OCI-LY1 (cell line): ENCODE data around the gene CYP3A4.
"Not testable (repeated sequence)": the region's sequence is repeated elsewhere in the genome, so short reads cannot be mapped to it uniquely, and the experiment has no call there.

Experiments
- H2AFZ ChIP-seq: fragments of 200-600 bp; sonication (generic), shearing (Covaris generic); 2 replicates; pipeline ENCODE4 v1.6.0; 2014; ENCODE audit warnings: antibody characterized with exemption, mild to moderate bottlenecking, low read length
- H3F3A ChIP-seq: fragments of 200-600 bp; sonication (generic), shearing (Covaris generic); 2 replicates; pipeline ENCODE4 v1.6.0; 2014; ENCODE audit warnings: mild to moderate bottlenecking, antibody characterized with exemption, low read length, moderate library complexity; ENCODE audit not compliant: insufficient read depth
- H3K27ac ChIP-seq: fragments of 200-600 bp; sonication (generic); 2 replicates; pipeline ENCODE4 v1.5.1; 2014; ENCODE audit warnings: low read length, mixed run types, mild to moderate bottlenecking, low read depth; ENCODE audit not compliant: poor library complexity, severe bottlenecking
- H3K27me3 ChIP-seq: fragments of 200-600 bp; sonication (generic); 2 replicates; pipeline ENCODE4 v1.6.0; 2014; ENCODE audit warnings: antibody characterized with exemption, mild to moderate bottlenecking, low read length, moderate library complexity; ENCODE audit not compliant: insufficient read depth
- H3K36me3 ChIP-seq: fragments of 200-600 bp; sonication (generic); 2 replicates; pipeline ENCODE4 v1.6.1; 2014; ENCODE audit warnings: mild to moderate bottlenecking, antibody characterized with exemption, low read length, moderate library complexity, mixed read lengths; ENCODE audit not compliant: insufficient read depth
- H3K4me1 ChIP-seq: fragments of 200-600 bp; sonication (generic); 2 replicates; pipeline ENCODE4 v1.5.1; 2014; ENCODE audit warnings: mild to moderate bottlenecking, low read length, moderate library complexity; ENCODE audit not compliant: insufficient read depth, severe bottlenecking
- H3K4me2 ChIP-seq: fragments of 200-600 bp; sonication (generic), shearing (Covaris generic); 2 replicates; pipeline ENCODE4 v1.6.1; 2014; ENCODE audit warnings: low read length
- H3K4me3 ChIP-seq: fragments of 200-600 bp; sonication (generic); 2 replicates; pipeline ENCODE4 v1.5.1; 2014; ENCODE audit warnings: low read length, low read depth, mild to moderate bottlenecking, mixed read lengths; ENCODE audit not compliant: poor library complexity, severe bottlenecking
- H3K79me2 ChIP-seq: fragments of 200-600 bp; shearing (Covaris generic); 2 replicates; pipeline ENCODE4 v1.6.1; 2016; ENCODE audit warnings: mixed run types, low read length, mixed read lengths; ENCODE audit not compliant: insufficient read depth
- H3K9ac ChIP-seq: fragments of 200-600 bp; sonication (generic), shearing (Covaris generic); 2 replicates; pipeline ENCODE4 v1.6.1; 2014; ENCODE audit warnings: mild to moderate bottlenecking, low read length, mixed read lengths
- H3K9me2 ChIP-seq: fragments of 200-600 bp; sonication (generic), shearing (Covaris generic); 2 replicates; pipeline ENCODE4 v1.6.1; 2014; ENCODE audit warnings: low read depth, mild to moderate bottlenecking, low read length, mixed read lengths
- H3K9me3 ChIP-seq: fragments of 200-600 bp; shearing (Covaris generic); 2 replicates; pipeline ENCODE4 v1.6.1; 2014; ENCODE audit warnings: low read length, mixed read lengths
- H4K20me1 ChIP-seq: fragments of 200-600 bp; sonication (generic), shearing (Covaris generic); 2 replicates; pipeline ENCODE4 v1.6.0; 2016; ENCODE audit warnings: mild to moderate bottlenecking, low read length; ENCODE audit not compliant: insufficient read depth
- EZH2 ChIP-seq: fragments of 200-600 bp; sonication (generic), shearing (Covaris generic); IDR thresholded peaks from 2 replicates; pipeline ENCODE4 v1.8.0; 2017; ENCODE audit warnings: borderline replicate concordance, mixed run types, mild to moderate bottlenecking, antibody characterized with exemption, low read length, moderate library complexity, mixed read lengths
- TF ChIP-seq, protein P1 (sequence below): fragments of 200-600 bp; sonication (generic), shearing (Covaris generic); IDR thresholded peaks from 2 replicates; pipeline ENCODE4 v1.5.1; 2017; ENCODE audit warnings: mild to moderate bottlenecking, antibody characterized with exemption, low read length, moderate library complexity, mixed read lengths

CYP3A4 gene

GRCh38 chr7:99752356-99752755 is 31.6 kb downstream of the CYP3A4 start:
- no peak overlapping the region for H3K27ac ChIP-seq
- H4K20me1 ChIP-seq = no peaks in the 10 kb centered on the region
- no peak overlapping the region for H2AFZ ChIP-seq
- no peaks in the 10 kb centered on the region for H3K9me2 ChIP-seq
- no peaks in the 10 kb centered on the region for H3F3A ChIP-seq
- TF ChIP-seq, protein P1, sequence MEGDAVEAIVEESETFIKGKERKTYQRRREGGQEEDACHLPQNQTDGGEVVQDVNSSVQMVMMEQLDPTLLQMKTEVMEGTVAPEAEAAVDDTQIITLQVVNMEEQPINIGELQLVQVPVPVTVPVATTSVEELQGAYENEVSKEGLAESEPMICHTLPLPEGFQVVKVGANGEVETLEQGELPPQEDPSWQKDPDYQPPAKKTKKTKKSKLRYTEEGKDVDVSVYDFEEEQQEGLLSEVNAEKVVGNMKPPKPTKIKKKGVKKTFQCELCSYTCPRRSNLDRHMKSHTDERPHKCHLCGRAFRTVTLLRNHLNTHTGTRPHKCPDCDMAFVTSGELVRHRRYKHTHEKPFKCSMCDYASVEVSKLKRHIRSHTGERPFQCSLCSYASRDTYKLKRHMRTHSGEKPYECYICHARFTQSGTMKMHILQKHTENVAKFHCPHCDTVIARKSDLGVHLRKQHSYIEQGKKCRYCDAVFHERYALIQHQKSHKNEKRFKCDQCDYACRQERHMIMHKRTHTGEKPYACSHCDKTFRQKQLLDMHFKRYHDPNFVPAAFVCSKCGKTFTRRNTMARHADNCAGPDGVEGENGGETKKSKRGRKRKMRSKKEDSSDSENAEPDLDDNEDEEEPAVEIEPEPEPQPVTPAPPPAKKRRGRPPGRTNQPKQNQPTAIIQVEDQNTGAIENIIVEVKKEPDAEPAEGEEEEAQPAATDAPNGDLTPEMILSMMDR = no peak
- no peak for TF ChIP-seq EZH2
- H3K4me1 ChIP-seq = no peaks in the 10 kb centered on the region
- no peak overlapping the region for H3K9ac ChIP-seq
- H3K36me3 ChIP-seq = no peaks in the 10 kb centered on the region
- H3K27me3 ChIP-seq = no peaks in the 10 kb centered on the region; the same call in 1 of the 2 replicates
- no peaks in the 10 kb centered on the region for H3K9me3 ChIP-seq
- no peaks in the 10 kb centered on the region for H3K79me2 ChIP-seq
- H3K4me2 ChIP-seq = no peak overlapping the region
- H3K4me3 ChIP-seq = no peak overlapping the region

DNA sequence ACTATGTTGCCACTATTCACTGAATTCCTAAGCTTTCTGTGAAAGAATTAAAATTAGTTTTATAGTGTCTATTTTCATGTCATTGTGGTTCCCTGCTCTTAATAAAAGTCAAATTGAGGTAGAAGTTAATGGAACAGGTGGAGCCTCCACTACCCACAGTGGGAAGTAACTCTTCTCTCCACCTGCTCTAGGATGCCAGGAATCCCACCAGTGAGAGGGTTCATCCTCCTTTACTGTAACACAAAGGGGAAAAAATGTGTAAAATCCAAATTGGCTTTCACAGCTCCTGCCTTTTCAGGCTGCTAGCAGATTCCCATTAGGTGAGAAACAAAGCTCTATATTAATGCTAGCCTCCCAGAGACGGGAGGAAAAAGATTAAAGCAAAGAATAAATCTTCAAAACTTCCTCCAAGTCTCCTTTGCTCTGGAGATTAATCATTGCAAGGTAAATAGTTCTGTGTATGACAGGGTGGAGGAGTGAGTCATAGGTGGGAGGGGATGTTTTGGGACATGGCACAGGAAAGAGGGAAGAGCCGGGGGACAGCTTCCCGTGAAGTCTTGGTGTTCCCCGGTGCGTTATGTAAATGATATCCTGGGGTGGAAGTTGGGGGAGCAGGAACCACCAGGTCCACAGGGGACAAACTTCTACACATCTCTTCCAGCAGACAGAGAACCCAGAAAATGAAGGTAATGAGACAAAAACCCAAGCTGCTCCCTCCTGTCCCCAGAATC is 32.5 kb downstream of the CYP3A4 start:
- not testable (repeated sequence) for H3K4me2 ChIP-seq

GRCh38 chr7:99748846-99749579 is 35.0 kb downstream of the CYP3A4 start:
- no peaks in the 10 kb centered on the region for H3K9me2 ChIP-seq
- no peak overlapping the region for H3K27ac ChIP-seq
- TF ChIP-seq EZH2 = no peak
- TF ChIP-seq, protein P1 = no peak
- no peak overlapping the region for H3K9ac ChIP-seq
- H3K4me1 ChIP-seq = no peaks in the 10 kb centered on the region
- H3K4me2 ChIP-seq = no peak overlapping the region
- H2AFZ ChIP-seq = no peak overlapping the region
- H3K4me3 ChIP-seq = no peak overlapping the region
- no peaks in the 10 kb centered on the region for H4K20me1 ChIP-seq
- H3F3A ChIP-seq = no peaks in the 10 kb centered on the region
- no peaks in the 10 kb centered on the region for H3K36me3 ChIP-seq
- no peaks in the 10 kb centered on the region for H3K79me2 ChIP-seq
- H3K9me3 ChIP-seq = no peaks in the 10 kb centered on the region
- no peaks in the 10 kb centered on the region for H3K27me3 ChIP-seq

More for the DNA sequence above, 32.5 kb downstream of the CYP3A4 start:
- H3F3A ChIP-seq, H3K79me2 ChIP-seq, H3K4me3 ChIP-seq, H3K36me3 ChIP-seq, H3K27me3 ChIP-seq, H3K9me2 ChIP-seq, H3K9ac ChIP-seq, H3K9me3 ChIP-seq, H4K20me1 ChIP-seq, H3K4me1 ChIP-seq, H3K27ac ChIP-seq, H2AFZ ChIP-seq: not testable (repeated sequence)

- not testable (repeated sequence) for H3K9me3 ChIP-seq, H3K4me1 ChIP-seq, H3K79me2 ChIP-seq, H3K9me2 ChIP-seq, H3F3A ChIP-seq, H3K4me2 ChIP-seq, H3K27me3 ChIP-seq, H3K27ac ChIP-seq, H4K20me1 ChIP-seq, H3K4me3 ChIP-seq, H3K9ac ChIP-seq, H3K36me3 ChIP-seq, H2AFZ ChIP-seq
Measured at GRCh38 chr7:99746915-99747314, 37.1 kb downstream of the CYP3A4 start.

- not testable (repeated sequence) for H3K9me2 ChIP-seq, H3K4me2 ChIP-seq, H3K9ac ChIP-seq
Measured at GRCh38 chr7:99745395-99745794, 38.6 kb downstream of the CYP3A4 start.

More at GRCh38 chr7:99745395-99745794, 38.6 kb downstream of the CYP3A4 start:
- not testable (repeated sequence) for H3K36me3 ChIP-seq, H4K20me1 ChIP-seq, H3K27ac ChIP-seq, H3F3A ChIP-seq, H2AFZ ChIP-seq, H3K9me3 ChIP-seq, H3K4me3 ChIP-seq, H3K27me3 ChIP-seq, H3K4me1 ChIP-seq, H3K79me2 ChIP-seq
